HuH-7.5 (cell line): ENCODE measurements around the gene SMARCC2.
A peak's percentile ranks its signal among the peaks of the same experiment; 100 is the strongest.

Source experiments
- DNase-seq: peaks from one replicate; pipeline ENCODE4 v3.0.0; 2011; ENCODE audit warnings: low spot score

The SMARCC2 gene

GRCh38 chr12:56189099-56189917 is at the start of gene SMARCC2:
SMARCC2 (minus strand) TSS chr12:56189483; CDS start chr12:56189461, 22 bp downstream.
- peak; percentile 80 for DNase-seq

- DNase-seq, result no peak
These were observed 48.3 kb upstream of the SMARCC2 start for GRCh38 chr12:56237552-56237951.

GRCh38 chr12:56236985-56237384 is 47.7 kb upstream of the SMARCC2 start:
- DNase-seq, result no peak

GRCh38 chr12:56236091-56236490 is 46.8 kb upstream of the SMARCC2 start:
- no peak for DNase-seq

- DNase-seq, result no peak
These were observed 45.6 kb upstream of the SMARCC2 start for GRCh38 chr12:56234746-56235436.

- DNase-seq, result no peak
These were observed 41.9 kb upstream of the SMARCC2 start for GRCh38 chr12:56231184-56231582.

GRCh38 chr12:56230432-56231183 is 41.3 kb upstream of the SMARCC2 start:
- peak; percentile 97 for DNase-seq

- no peak for DNase-seq
These were observed 40.7 kb upstream of the SMARCC2 start, which contains the start of gene SLC39A5 for GRCh38 chr12:56229916-56230431. SLC39A5 (plus strand) TSS chr12:56230051; CDS start chr12:56231275, 1,224 bp downstream.

GRCh38 chr12:56229082-56229481 is 39.8 kb upstream of the SMARCC2 start:
- no peak for DNase-seq

GRCh38 chr12:56224954-56225353 is 35.7 kb upstream of the SMARCC2 start:
- no peak for DNase-seq

GRCh38 chr12:56224102-56224701 is 34.9 kb upstream of the SMARCC2 start, which contains the start of gene NABP2:
NABP2 (plus strand) TSS chr12:56224342; CDS start chr12:56224857, 515 bp downstream.
- peak; percentile 99 for DNase-seq

GRCh38 chr12:56223571-56224101 is 34.4 kb upstream of the SMARCC2 start:
- no peak for DNase-seq

GRCh38 chr12:56222531-56222895 is 33.2 kb upstream of the SMARCC2 start:
- no peak for DNase-seq

GRCh38 chr12:56221757-56222530 is 32.7 kb upstream of the SMARCC2 start, which contains the start of gene RNF41:
RNF41 (minus strand) TSS chr12:56221922; CDS start chr12:56214047, 7,875 bp downstream.
- DNase-seq, result peak; percentile 98

GRCh38 chr12:56221232-56221756 is 32.0 kb upstream of the SMARCC2 start:
- DNase-seq, result no peak

- DNase-seq, result no peak
These were observed 31.4 kb upstream of the SMARCC2 start for GRCh38 chr12:56220611-56221231.

GRCh38 chr12:56219840-56220239 is 30.6 kb upstream of the SMARCC2 start:
- no peak for DNase-seq

GRCh38 chr12:56216461-56216860 is 27.2 kb upstream of the SMARCC2 start:
- no peak for DNase-seq

GRCh38 chr12:56213878-56214277 is 24.6 kb upstream of the SMARCC2 start:
- DNase-seq, result no peak

GRCh38 chr12:56212361-56212760 is 23.1 kb upstream of the SMARCC2 start:
- no peak for DNase-seq
